Diencephalon (tissue), 1 donor: ENCODE results near the gene LYPLA2. TPM values are rescaled to one million over a fixed set of nuclear protein-coding genes. Genes with fewer than 3 reads are reported as not detected.

Source experiments
- total RNA-seq: library from RNA; depleted of rRNA; stranded (reverse); fragments of >200 nt; gene quantifications from one replicate; pipeline ENCODE4 v1.2.3, GENCODE V29; 2014

LYPLA2 gene
- 43.8 TPM for total RNA-seq

GRCh38 chr1:23790696-23791515 lies at the start of gene LYPLA2:
LYPLA2 (plus strand) TSS chr1:23791145; CDS start chr1:23792683, 1,538 bp downstream.

GRCh38 chr1:23743287-23744152 lies 47.4 kb upstream of the LYPLA2 start, which contains the start of gene ELOA:
ELOA (plus strand) TSS chr1:23743471; CDS start chr1:23743504, 33 bp downstream.

GRCh38 chr1:23777979-23778814 lies 12.7 kb upstream of the LYPLA2 start, which contains the start of gene PITHD1:
PITHD1 (plus strand) TSS chr1:23778418; CDS start chr1:23778516, 98 bp downstream.

GRCh38 chr1:23800400-23801337 lies 9.7 kb downstream of the LYPLA2 start, which contains the start of gene GALE:
GALE (minus strand) TSS chr1:23800754; CDS start chr1:23799007, 1,747 bp downstream.

GRCh38 chr1:23825076-23825761 lies 34.3 kb downstream of the LYPLA2 start, which contains the start of gene HMGCL:
HMGCL (minus strand) TSS chr1:23825429; CDS start chr1:23825415, 14 bp downstream.

Other genes starting within 250 kb of the LYPLA2 start
- gene ID3, start 231.6 kb upstream of the LYPLA2 start, total RNA-seq: 51.9 TPM
- gene RPL11, start 99.3 kb upstream of the LYPLA2 start, total RNA-seq: 745 TPM
- 24.2 TPM for gene ELOA, start 47.7 kb upstream of the LYPLA2 start, total RNA-seq
- 99.2 TPM for gene PITHD1, start 12.7 kb upstream of the LYPLA2 start, total RNA-seq
- 19.1 TPM for gene GALE, start 9.6 kb downstream of the LYPLA2 start, total RNA-seq
- 19.1 TPM for gene HMGCL, start 34.3 kb downstream of the LYPLA2 start, total RNA-seq
- 28.8 TPM for gene FUCA1, start 77.1 kb downstream of the LYPLA2 start, total RNA-seq
- not detected for gene CNR2, start 122.2 kb downstream of the LYPLA2 start, total RNA-seq
- 96.9 TPM for gene PNRC2, start 168.7 kb downstream of the LYPLA2 start, total RNA-seq
- gene SRSF10, start 189.2 kb downstream of the LYPLA2 start, total RNA-seq: 115 TPM